A549 (cell line): Measurements from ENCODE around the gene RNF220. TPM values are rescaled to one million over a fixed set of nuclear protein-coding genes. Genes with fewer than 3 reads are reported as not detected.

Experiments used
- ATAC-seq, 2 experiments: fragments of 200-7000 bp in 1 of 2; fragments of >200 bp in 1 of 2; cut with Nextera tagmentation in 1 of 2; cut with Tn5 transposase in 1 of 2; 3 replicates each; pipeline versions ENCODE4 v1.8.0 to v1.9.1; 2018 to 2020; ENCODE audit warnings: mild to moderate bottlenecking in 1 of 2, moderate library complexity in 1 of 2
- CTCF ChIA-PET: fragments of 300-600 bp; sonication (Branson Sonifier 250); formaldehyde crosslinking; extraction: SDS; loops from one replicate; lab custom pipeline; 2021; ENCODE audit warnings: antibody characterized with exemption, inconsistent platforms; lab: Yijun Ruan, JAX
- POLR2A ChIA-PET: fragments of 350-600 bp; formaldehyde crosslinking; extraction: SDS; loops from one replicate; lab custom pipeline; 2021; ENCODE audit warnings: antibody characterized with exemption, inconsistent platforms; lab: Yijun Ruan, JAX
- DNase-seq, 2 experiments: peaks; one replicate each; pipeline versions ENCODE4 v3.0.0 to v3.0.0-alpha.2; 2011 to 2016; ENCODE audit warnings: low read depth in 1 of 2, low spot score in 1 of 2
- FAIRE-seq: peaks from 2 replicates; lab custom pipeline; 2011; peaks lifted over from hg19 to GRCh38; lab: Jason Lieb, UNC
- H3K27ac ChIP-seq, 2 experiments: fragments of >200 bp; sonication (Bioruptor Twin); formaldehyde crosslinking; 3 replicates each; pipeline ENCODE4 v1.5.1; 2016 to 2017
- H3K4me1 ChIP-seq: fragments of >200 bp; sonication (Bioruptor Twin); formaldehyde crosslinking; 3 replicates; pipeline ENCODE4 v1.6.1; 2016
- H3K4me2 ChIP-seq: fragments of >200 bp; sonication (Bioruptor Twin); formaldehyde crosslinking; 3 replicates; pipeline ENCODE4 v1.6.1; 2016
- H3K4me3 ChIP-seq: fragments of >200 bp; sonication (Bioruptor Twin); formaldehyde crosslinking; 3 replicates; pipeline ENCODE4 v1.5.1; 2016
- H3K9me3 ChIP-seq: fragments of >200 bp; sonication (Bioruptor Twin); formaldehyde crosslinking; 3 replicates; pipeline ENCODE4 v1.6.1; 2016
- BHLHE40 ChIP-seq: IDR thresholded peaks from 2 replicates; pipeline ENCODE4 v1.6.1; 2012; ENCODE audit warnings: low read depth, low read length, inconsistent platforms
- CBX2 ChIP-seq: fragments of 200-600 bp; sonication (generic); IDR thresholded peaks from 2 replicates; pipeline ENCODE4 v1.6.1; 2016; ENCODE audit warnings: low read depth, mild to moderate bottlenecking, borderline replicate concordance
- CBX8 ChIP-seq: fragments of 200-600 bp; sonication (generic); IDR thresholded peaks from 2 replicates; pipeline ENCODE4 v1.6.1; 2016
- FOXS1 ChIP-seq: fragments of 250-450 bp; sonication (Bioruptor Pico); IDR thresholded peaks from 2 replicates; pipeline ENCODE4 v1.5.0; 2020; ENCODE audit warnings: mild to moderate bottlenecking, moderate library complexity
- HEYL ChIP-seq: fragments of 250-450 bp; sonication (Bioruptor Pico); IDR thresholded peaks from 2 replicates; pipeline ENCODE4 v1.8.0; 2021; ENCODE audit warnings: mild to moderate bottlenecking, moderate library complexity
- HOXA7 ChIP-seq: fragments of 250-450 bp; sonication (Bioruptor Pico); IDR thresholded peaks from 2 replicates; pipeline ENCODE4 v1.5.0; 2020; ENCODE audit warnings: mild to moderate bottlenecking, moderate library complexity
- KDM5A ChIP-seq: fragments of 200-600 bp; sonication (generic); IDR thresholded peaks from 2 replicates; pipeline ENCODE4 v1.6.1; 2016; ENCODE audit warnings: antibody characterized with exemption, mild to moderate bottlenecking
- NPAS2 ChIP-seq: fragments of 250-450 bp; sonication (Bioruptor Pico); IDR thresholded peaks from 2 replicates; pipeline ENCODE4 v1.8.0; 2022; ENCODE audit warnings: mild to moderate bottlenecking, moderate library complexity, borderline replicate concordance
- RCOR1 ChIP-seq: fragments of 150-350 bp; IDR thresholded peaks from 2 replicates; pipeline ENCODE4 v1.6.1; 2014; ENCODE audit warnings: antibody characterized with exemption, low read length, low read depth
- RFX5 ChIP-seq: fragments of 450-650 bp; IDR thresholded peaks from 2 replicates; pipeline ENCODE4 v1.7.1; 2014; ENCODE audit warnings: antibody characterized with exemption, mild to moderate bottlenecking, moderate library complexity
- ZNF302 ChIP-seq: fragments of 250-450 bp; sonication (Bioruptor Pico); IDR thresholded peaks from 2 replicates; pipeline ENCODE4 v1.9.0; 2021; ENCODE audit warnings: inconsistent platforms, mild to moderate bottlenecking, moderate library complexity
- WGBS: methylation state at CpG from one replicate; pipeline ENCODE4 v1.1.6; 2017; ENCODE audit errors: missing lambda C conversion rate; 5-methylcytosine and 5-hydroxymethylcytosine counted together
- polyA plus RNA-seq, 4 experiments: library from polyadenylated mRNA; depleted of rRNA in 3 of 4; stranded (reverse); fragments of >200 nt; fragmentation: RNase III in 1 of 4; extraction: RNeasy Plus Mini Kit Qiagen cat#74134 plus additional on column Dnase treatment in 1 of 4; gene quantifications; 2 replicates in 3 of 4; 3 replicates in 1 of 4; pipeline ENCODE4 v1.2.3, GENCODE V29; 2011 to 2017
- TF ChIP-seq, protein P1 (sequence below): fragments of 450-650 bp; IDR thresholded peaks from 2 replicates; pipeline ENCODE4 v1.6.1; 2014; ENCODE audit warnings: antibody characterized with exemption
- TF ChIP-seq, protein P2 (sequence below): fragments of >200 bp; sonication (Bioruptor Twin); formaldehyde crosslinking; IDR thresholded peaks from 3 replicates; pipeline ENCODE4 v1.5.1; 2016
- TF ChIP-seq, protein P3 (sequence below): fragments of 200-600 bp; sonication (generic); IDR thresholded peaks from 2 replicates; pipeline ENCODE4 v1.6.1; 2016; ENCODE audit warnings: antibody characterized with exemption, mild to moderate bottlenecking, moderate library complexity
- TF ChIP-seq, protein P4 (sequence below): fragments of >200 bp; sonication (Bioruptor Twin); formaldehyde crosslinking; IDR thresholded peaks from 3 replicates; pipeline ENCODE4 v1.6.1; 2016

RNF220 gene
- polyA plus RNA-seq, 2 of the 4 experiments (the other 2 are of a cell fraction) = 53.4 to 54.5 TPM

DNA sequence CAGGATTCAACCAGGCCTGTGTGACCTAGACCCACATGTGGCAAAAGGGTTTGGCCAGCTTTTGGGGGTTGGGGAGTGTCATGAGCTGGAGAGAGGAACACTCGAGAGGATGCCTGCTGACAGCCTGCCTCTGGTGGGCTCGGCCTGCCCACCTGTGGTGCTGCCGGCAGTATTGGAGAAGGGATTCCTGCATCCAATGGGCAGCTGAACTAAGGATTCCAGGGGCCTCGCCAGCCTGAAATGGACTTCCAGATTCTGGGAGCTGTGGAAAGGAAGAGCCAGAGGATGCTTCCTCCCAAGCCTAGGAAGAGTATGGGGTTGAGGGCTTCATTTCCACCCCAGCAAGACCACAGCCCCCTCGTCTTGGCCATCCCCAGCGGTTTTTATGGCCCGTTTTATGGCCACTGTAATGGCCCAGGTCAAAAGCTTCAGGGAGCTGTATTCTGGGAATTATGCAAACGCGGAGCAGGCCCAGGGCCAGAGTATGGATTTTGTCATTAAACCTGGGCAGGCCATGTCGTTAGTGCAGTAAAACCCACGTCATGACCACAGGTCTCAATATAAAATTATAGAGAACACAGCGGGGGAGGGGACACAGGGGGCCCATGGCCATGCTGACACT, 205.6 kb downstream of the RNF220 start:
- POLR2A ChIA-PET = no interaction called here
- Histone ChIP-seq H3K4me3 (no peak overlapping the region), H3K4me1 (no peaks in the 10 kb centered on the region), H3K27ac (no peak overlapping the region), H3K9me3 (no peaks in the 10 kb centered on the region), H3K4me2 (no peak overlapping the region)
- no peak for TF ChIP-seq HOXA7 (CRISPR knock-in tag)
- no peak for TF ChIP-seq KDM5A
- TF ChIP-seq, protein P1, sequence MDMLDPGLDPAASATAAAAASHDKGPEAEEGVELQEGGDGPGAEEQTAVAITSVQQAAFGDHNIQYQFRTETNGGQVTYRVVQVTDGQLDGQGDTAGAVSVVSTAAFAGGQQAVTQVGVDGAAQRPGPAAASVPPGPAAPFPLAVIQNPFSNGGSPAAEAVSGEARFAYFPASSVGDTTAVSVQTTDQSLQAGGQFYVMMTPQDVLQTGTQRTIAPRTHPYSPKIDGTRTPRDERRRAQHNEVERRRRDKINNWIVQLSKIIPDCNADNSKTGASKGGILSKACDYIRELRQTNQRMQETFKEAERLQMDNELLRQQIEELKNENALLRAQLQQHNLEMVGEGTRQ = no peak
- TF ChIP-seq, protein P2, sequence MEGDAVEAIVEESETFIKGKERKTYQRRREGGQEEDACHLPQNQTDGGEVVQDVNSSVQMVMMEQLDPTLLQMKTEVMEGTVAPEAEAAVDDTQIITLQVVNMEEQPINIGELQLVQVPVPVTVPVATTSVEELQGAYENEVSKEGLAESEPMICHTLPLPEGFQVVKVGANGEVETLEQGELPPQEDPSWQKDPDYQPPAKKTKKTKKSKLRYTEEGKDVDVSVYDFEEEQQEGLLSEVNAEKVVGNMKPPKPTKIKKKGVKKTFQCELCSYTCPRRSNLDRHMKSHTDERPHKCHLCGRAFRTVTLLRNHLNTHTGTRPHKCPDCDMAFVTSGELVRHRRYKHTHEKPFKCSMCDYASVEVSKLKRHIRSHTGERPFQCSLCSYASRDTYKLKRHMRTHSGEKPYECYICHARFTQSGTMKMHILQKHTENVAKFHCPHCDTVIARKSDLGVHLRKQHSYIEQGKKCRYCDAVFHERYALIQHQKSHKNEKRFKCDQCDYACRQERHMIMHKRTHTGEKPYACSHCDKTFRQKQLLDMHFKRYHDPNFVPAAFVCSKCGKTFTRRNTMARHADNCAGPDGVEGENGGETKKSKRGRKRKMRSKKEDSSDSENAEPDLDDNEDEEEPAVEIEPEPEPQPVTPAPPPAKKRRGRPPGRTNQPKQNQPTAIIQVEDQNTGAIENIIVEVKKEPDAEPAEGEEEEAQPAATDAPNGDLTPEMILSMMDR = no peak
- TF ChIP-seq RCOR1 = no peak
- no peak for DNase-seq
- ATAC-seq = no peak
- CTCF ChIA-PET = interaction anchor here (0.9 to 3.6 kb wide), 7 partner anchors 8 to 624 kb away, joined by 3 to 24 read pairs (median 3); no protein-coding TSS in a partner anchor
- no peak for FAIRE-seq
- 70% methylated on average over 10 of the region's 12 CpGs for WGBS

DNA sequence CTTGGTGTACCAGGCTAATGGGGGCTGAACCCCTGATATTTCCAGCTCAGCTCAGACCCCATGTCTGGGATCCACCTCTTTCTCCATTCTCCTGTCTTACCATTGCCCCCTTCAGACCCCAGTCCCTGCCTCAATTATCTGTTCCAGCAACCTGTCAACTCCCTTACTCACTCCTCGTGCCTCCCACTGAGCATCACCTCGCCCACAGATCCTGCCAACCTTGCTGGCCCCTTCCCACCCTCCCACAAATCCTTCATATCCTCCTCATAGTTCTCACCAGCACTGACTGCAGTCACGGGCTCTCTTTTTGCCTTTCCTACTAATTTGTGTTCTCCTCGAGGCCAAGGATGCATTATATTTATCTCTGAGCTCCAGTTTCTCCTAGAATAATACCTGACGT, 206.4 kb downstream of the RNF220 start:
- Histone ChIP-seq H3K4me1 (no peaks in the 10 kb centered on the region), H3K27ac (no peak overlapping the region), H3K4me3 (no peak overlapping the region), H3K4me2 (no peak overlapping the region), H3K9me3 (no peaks in the 10 kb centered on the region)
- ChIA-PET POLR2A (no interaction called here), CTCF (interaction anchor here (0.9 to 3.6 kb wide), 5 partner anchors 9 to 625 kb away, joined by 3 to 24 read pairs (median 3); no protein-coding TSS in a partner anchor)
- FAIRE-seq (no peak), DNase-seq (no peak), ATAC-seq (no peak)
- TF ChIP-seq FOXS1 (CRISPR knock-in tag) (no peak), BHLHE40 (no peak), CBX2 (no peak), CBX8 (no peak), ZNF302 (CRISPR knock-in tag) (no peak), RFX5 (no peak), NPAS2 (CRISPR knock-in tag) (no peak)
- TF ChIP-seq, protein P3, sequence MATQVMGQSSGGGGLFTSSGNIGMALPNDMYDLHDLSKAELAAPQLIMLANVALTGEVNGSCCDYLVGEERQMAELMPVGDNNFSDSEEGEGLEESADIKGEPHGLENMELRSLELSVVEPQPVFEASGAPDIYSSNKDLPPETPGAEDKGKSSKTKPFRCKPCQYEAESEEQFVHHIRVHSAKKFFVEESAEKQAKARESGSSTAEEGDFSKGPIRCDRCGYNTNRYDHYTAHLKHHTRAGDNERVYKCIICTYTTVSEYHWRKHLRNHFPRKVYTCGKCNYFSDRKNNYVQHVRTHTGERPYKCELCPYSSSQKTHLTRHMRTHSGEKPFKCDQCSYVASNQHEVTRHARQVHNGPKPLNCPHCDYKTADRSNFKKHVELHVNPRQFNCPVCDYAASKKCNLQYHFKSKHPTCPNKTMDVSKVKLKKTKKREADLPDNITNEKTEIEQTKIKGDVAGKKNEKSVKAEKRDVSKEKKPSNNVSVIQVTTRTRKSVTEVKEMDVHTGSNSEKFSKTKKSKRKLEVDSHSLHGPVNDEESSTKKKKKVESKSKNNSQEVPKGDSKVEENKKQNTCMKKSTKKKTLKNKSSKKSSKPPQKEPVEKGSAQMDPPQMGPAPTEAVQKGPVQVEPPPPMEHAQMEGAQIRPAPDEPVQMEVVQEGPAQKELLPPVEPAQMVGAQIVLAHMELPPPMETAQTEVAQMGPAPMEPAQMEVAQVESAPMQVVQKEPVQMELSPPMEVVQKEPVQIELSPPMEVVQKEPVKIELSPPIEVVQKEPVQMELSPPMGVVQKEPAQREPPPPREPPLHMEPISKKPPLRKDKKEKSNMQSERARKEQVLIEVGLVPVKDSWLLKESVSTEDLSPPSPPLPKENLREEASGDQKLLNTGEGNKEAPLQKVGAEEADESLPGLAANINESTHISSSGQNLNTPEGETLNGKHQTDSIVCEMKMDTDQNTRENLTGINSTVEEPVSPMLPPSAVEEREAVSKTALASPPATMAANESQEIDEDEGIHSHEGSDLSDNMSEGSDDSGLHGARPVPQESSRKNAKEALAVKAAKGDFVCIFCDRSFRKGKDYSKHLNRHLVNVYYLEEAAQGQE = no peak
- 50% methylated on average over 5 of the region's 5 CpGs for WGBS

DNA sequence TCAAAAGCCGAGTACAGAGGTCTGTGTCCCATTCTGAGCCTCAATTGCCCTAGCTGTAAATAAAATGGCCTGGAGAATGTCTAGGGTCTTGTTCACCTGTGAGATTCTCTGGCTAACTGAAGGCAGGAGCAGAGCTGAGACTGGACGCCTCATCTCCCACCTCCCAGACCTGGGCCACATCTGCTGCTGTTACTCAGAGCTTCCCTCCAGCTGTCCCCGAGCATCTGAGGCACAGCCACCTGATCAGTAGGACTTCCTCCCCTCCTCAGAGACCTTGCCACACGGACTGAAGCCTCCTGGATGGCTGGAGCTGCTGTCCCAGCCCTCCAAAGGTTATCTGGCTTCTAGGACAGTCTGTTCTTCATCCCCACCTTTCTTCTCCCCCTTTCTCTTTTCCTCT, 206.8 kb downstream of the RNF220 start:
- ChIA-PET POLR2A (no interaction called here), CTCF (interaction anchor here (0.9 to 1.3 kb wide), 3 partner anchors 10 to 625 kb away, joined by 3 read pairs; no protein-coding TSS in a partner anchor)
- no peak for FAIRE-seq

More for the DNA sequence above, 206.8 kb downstream of the RNF220 start:
- no peak for TF ChIP-seq HEYL (CRISPR knock-in tag)
- TF ChIP-seq, protein P4, sequence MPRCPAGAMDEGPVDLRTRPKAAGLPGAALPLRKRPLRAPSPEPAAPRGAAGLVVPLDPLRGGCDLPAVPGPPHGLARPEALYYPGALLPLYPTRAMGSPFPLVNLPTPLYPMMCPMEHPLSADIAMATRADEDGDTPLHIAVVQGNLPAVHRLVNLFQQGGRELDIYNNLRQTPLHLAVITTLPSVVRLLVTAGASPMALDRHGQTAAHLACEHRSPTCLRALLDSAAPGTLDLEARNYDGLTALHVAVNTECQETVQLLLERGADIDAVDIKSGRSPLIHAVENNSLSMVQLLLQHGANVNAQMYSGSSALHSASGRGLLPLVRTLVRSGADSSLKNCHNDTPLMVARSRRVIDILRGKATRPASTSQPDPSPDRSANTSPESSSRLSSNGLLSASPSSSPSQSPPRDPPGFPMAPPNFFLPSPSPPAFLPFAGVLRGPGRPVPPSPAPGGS = no peak
- Histone ChIP-seq H3K4me3 (no peak overlapping the region), H3K27ac (no peak overlapping the region), H3K4me1 (no peaks in the 10 kb centered on the region), H3K9me3 (no peaks in the 10 kb centered on the region), H3K4me2 (no peak overlapping the region)
- 48% methylated on average over 4 of the region's 4 CpGs for WGBS
- no peak for ATAC-seq
- DNase-seq = no peak
